Spleen (tissue), 7 donors: Measurements from ENCODE around the gene MRPL36.

ENCODE experiments used
- CTCF ChIP-seq, 11 experiments: fragments of 200-600 bp in 7 of 11; fragments of 450-650 bp in 4 of 11; sonication (generic) in 4 of 11; IDR thresholded peaks in 8 of 11; conservative IDR thresholded peaks in 3 of 11; 1 replicate in 7 of 11; 2 replicates in 4 of 11; pipeline versions ENCODE4 v1.4.0 to v1.8.0; 2016 to 2021; ENCODE audit warnings: antibody characterized with exemption in 11 of 11, inconsistent platforms in 4 of 11, mild to moderate bottlenecking in 1 of 11
- POLR2A ChIP-seq, 3 donors: fragments of 450-650 bp; IDR thresholded peaks; one replicate each; pipeline ENCODE4 v1.5.1; 2017; ENCODE audit warnings: antibody characterized with exemption in 3 of 3, mild to moderate bottlenecking in 1 of 3
- POLR2AphosphoS5 ChIP-seq, 3 donors: sonication (generic); formaldehyde crosslinking; IDR thresholded peaks; one replicate each; pipeline ENCODE4 v1.5.1; 2017; ENCODE audit warnings: antibody characterized with exemption in 3 of 3
- donor health status: DM: no; HTN: no; CAD: no; lungs with moderate emphysema.
- donor health status: DM: no; HTN: no; CAD: no.
- donor health status: DM: no; HTN: no; CAD: no.

DNA sequence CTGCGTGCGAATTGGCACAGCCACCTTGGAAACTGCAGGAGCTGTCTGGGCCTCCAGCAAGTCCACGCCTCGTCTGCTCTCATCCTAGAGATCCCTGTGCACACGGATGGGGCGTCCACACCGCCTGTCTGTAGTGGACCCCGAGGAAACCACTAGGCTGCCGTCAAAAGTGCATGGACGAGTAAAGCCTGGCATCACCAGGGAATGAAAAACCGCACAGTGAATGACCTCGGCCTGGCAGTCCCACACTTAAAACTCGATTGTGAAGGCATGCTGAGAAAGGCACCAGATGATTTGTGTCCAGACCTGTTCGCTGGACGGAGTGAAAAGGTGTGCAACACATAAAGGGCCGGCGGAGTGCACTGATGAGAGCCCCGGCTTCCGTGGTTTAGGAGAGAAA is 50.8 kb downstream of the MRPL36 start:
- TF ChIP-seq CTCF (IDR thresholded peaks at IDR 0.05 in 8 of 11, conservative IDR thresholded peaks at IDR 0.05 in 3 of 11) = no peak
- TF ChIP-seq POLR2A (IDR thresholded peaks at IDR 0.05) = no peak
- no peak for TF ChIP-seq POLR2AphosphoS5 (IDR thresholded peaks at IDR 0.05)
